ENCODE results near the gene CTCF.

CTCF gene

DNA sequence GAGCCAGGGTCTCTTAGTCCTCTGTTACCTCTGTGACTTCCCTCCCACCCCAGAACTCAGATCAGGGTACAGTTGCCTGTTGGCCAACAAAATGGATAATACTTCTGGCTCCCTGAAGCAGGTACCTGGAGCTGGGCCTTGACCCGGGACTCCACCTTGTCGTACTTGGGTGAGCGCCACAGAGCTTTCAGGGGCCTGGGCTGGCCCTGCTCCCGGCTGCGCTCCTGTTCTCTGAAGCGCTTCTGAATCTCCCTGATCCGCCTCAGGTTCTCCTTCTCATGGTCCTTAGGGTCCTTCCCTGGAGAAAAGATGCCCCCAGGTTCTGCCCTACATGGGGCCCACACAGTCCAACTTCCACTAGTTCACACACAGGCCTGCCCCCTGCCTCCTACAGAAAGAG, 102.5 kb downstream of the CTCF start:
- DNase-seq (ENCODE audit: low read depth in 2 of 2) = no peak

DNA sequence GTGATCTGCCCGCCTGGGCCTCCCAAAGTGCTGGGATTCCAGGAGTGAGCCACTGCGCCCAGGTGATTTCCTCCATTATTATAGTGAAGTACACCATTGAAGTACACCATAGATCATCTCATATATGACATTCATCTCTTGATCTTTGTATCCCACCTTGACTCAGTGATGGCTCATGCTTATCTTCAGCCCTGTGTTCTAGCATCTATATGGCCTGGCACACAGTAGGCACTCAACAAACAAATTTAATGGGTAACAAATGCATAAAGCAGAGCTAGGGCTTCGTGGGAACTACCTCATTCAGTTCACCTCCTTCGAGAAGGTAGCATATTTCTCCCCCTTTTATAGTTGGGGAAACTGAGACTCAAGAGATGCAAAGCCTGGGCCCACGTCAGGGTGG, 103.3 kb downstream of the CTCF start:
- no peak for DNase-seq (ENCODE audit: low read depth in 2 of 2)

DNA sequence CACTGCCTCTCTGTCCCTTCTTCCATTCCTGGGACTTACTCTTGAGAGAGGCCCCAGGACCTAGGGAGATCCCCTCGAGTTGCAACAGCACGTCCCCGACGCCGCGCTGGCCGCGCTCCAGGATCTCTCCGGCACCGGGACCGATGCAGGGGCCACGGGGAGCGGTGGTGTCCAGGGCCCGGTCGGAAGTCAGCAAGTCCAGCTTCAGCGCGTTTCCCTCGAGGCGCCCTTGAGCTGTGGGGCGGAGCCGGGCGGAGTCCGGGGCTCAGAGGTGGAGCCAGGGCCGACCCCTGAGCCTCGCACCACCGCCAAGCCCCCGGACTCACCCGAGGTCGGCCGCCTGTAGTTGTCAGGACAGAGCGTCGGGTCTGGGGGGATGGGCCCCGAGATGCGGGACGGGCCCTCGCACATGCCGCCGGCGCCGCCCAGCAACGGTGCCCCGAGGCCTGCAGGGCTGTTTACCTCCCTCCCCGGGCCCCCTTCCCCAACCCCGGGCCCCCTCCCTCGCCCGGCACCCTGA, 103.8 kb downstream of the CTCF start:
- DNase-seq (ENCODE audit: low read depth in 2 of 2) = no peak

DNA sequence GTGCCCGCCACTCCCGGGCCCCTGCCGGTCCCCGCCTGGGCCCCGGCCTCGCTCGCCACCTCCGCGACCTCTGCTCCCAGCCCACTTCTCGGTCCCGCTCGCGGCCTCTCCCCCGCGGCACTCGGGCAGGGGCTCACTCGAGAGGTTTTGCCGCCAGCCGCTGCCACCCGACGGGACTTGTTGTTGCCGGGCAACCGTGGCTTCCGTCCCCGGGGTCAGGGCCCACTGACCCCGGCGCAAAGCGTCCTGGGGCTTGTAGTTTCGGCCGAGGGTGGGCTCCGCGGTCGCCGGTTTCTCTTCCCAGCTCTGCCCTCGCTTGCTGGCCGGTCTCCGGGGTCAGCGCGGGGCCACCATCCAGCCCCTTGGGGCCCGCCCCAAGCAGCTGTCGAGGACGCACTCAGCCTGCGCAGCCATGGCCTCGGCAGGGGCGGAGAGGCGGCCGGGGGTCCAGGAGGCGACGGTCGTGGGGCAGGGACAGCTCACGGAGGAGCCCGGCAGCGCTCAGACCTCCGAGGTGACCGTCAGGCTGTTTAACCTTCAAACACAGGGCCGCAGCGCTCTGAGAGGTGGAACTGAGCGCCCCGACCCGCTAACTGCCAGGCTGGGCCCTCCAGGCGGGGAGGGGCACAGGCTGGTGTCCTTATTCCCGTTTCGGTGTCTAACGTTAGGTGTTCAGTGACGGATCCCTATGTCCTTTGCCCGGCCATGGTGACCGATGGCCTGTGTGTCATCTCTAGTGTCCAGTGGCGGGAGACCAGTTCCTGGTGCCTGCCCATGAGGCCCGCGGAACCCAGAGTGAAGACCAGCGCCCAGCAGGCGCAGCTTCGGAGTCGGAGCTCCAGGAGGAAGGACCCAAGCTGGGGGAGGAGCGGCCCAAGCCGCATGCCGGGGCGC, 104.5 kb downstream of the CTCF start, which contains the start of the genes C16orf86 and ENKD1:
Gene C16orf86 (plus strand): TSS at position 256 of the 894 bp plus-strand sequence. CDS start 157 bp downstream, at position 413.
Gene ENKD1 (minus strand): TSS at position 192 of the 894 bp plus-strand sequence. CDS start 308 bp downstream, outside the sequence.
- peak; percentile 64 to 77 for DNase-seq (ENCODE audit: low read depth in 2 of 2)

DNA sequence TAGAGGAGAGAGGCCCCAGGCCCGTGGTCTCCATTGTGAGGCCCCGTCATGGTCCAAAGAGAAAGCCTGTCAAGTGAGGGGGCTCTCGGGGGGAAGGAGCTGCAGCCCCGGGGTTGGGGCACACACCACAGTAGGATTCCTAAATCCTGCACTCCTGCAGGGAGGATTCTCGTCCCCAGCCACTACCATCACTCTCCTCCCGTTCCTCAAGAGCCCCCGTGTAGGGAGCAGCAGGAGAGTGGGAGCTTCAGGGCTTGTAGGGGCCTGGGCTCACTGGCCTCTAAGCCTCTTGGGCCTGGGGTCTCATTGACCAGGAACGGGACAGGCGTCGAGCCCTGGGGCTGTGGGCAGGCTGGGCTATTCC, 105.1 kb downstream of the CTCF start:
- no peak for DNase-seq (ENCODE audit: low read depth in 2 of 2)

DNA sequence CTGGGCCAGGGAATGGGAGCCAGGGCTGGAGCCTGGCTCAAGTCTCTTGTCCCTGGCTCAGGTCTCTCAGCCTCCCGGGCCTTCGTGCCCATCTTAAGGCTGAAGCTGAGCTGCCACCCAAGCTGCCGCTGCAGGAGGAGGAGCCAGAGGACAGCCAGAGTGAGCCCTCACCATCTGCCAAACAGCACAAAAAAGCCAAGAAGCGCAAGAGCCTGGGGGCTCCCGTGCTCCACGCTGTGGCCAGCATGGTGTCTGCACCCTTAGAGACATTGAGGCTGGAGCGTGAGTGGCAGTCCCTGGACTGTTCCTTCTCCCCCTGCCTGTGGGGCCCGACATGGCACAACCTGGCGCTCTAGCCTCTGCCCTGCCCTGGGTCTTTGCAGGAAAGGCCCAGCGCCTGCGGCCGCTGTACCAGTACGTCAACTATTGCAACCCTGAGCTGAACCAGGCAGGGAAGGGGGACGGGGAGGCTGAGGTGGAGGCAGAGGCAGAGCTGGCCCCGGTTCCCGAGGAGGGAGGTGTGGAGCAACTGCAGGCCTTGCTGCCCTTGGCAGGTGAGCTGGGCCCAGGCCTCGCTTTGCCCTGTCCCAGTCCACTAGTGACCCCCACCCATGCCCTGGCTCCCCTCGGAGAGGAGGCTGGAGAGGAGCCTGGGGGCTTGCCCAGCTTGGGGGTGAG, 105.6 kb downstream of the CTCF start:
- peak; percentile 77 to 80 for DNase-seq (ENCODE audit: low read depth in 2 of 2)

DNA sequence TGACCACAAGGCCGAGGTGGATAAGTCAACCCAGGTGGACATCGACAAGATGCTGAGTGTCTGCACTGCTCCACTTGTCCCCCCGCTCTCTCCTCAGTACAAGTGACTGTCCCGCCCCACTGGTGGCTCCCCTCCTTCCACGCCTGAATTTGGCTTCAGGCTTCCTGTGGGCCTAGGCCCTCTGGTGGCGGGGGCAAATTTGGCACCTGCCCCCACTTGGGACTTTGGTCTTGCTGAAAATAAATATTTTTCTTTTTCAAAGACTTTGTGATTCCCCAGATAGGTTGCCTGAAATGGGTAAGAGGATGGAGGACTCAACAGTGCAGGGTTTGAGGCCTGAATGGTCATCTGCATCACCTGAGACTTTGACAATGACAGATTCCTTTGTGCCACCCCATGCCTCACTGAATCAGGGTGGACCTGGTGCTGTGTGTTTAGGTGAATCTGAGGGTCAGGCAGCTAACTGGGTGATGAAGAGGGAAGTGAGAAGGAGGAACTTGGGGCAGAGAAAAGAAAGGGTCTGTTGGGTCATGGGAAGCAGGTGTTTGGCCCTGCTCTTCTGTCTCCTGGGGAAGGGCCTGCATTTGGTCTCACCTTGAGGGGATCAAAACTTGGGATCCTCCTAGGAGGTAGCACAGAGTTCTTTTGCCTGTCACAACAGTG, 106.3 kb downstream of the CTCF start:
- DNase-seq (ENCODE audit: low read depth in 2 of 2) = no peak

DNA sequence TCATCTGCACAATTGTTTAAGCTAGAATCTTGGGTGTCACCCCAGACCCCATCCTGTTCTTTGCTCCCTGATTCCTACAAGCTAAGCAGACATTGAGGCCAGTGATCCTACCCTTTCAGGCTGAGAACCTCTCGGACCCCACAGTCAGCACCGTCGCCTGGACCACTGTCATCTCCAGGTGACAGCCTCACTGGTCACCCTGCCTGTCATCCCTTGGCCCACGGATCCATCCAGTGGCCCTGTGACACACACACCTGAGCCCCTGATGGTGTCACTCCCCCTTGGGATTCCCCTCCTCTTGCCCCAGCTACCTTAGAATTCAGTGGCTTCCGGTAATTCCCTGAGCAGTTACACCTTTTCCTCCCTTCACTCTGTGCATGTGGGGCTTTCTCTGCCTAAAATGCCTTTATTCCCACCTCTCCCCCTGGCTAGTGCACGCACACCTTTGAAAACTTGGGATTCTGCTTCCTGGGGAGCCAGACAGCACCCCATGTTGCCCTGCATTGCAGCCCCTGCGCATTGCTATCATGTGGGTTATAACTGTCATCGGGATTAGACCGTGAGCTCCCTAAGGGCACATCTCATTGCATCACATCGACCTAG, 107.3 kb downstream of the CTCF start:
- no peak for DNase-seq (ENCODE audit: low read depth in 2 of 2)

DNA sequence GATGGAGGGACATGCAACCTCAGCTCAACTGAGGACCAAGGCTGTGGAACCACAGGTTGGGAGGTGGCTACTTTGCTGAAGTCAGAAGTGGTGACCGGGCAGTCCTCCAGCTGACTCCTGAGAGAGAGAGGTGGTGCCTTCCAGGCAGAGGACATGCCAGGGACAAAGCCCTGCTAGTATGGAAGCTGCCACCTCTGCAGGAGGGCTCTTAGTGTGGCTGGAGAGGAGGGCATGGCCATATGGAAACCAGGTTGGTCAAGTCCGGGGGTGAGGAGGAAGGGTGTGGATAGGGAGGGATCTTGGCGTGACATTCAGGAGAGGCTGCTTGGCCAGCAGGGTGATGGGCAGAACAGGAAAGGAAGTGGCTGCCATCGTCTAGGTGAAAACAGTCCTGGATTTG, 110.0 kb downstream of the CTCF start:
- no peak for DNase-seq (ENCODE audit: low read depth in 2 of 2)

DNA sequence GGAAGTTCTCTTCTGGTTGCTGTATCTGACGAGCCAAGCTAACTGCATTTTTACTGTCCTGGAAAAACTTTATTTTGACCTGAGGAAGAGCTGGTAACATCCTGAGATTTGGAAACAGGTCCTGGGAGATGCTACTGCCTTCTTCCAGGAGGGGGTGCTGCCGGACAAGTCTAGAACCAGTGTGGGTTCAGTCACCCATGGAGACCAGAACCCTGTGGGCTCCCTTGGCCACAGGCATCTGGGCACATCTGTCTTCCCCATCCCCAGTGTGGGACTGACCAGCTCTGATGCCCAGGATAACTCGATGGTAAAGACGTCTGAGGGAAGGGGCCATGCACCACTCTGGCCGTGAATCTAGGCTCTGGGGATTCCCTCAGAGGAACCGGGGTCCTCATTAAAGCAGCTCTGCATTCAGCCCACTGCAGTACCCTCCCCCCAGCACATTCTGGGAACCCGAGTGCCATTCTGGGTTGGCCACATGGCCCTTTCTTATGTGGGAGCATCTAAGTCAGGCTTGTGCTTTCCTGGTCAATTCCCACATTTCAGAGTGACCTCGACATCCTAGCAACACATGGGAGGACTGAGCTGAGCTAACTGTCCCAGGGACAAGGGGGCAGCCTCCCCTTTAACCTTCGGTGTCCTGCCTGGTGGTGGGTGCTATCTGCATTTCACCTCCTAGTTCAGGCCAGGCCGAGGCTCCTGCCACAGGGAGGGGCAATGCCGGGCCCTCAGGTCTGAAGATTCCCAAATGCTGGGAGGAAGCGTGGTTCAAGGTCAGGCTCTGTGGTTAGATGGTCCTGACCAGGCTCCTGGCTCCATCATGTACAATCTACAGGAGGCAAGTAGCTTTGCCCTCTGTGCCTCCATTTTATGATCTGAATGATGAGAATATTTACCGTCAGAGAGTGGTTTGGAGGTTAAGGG, 110.7 kb downstream of the CTCF start:
- DNase-seq (ENCODE audit: low read depth in 2 of 2) = peak in 1 of 2 donors; percentile 43

DNA sequence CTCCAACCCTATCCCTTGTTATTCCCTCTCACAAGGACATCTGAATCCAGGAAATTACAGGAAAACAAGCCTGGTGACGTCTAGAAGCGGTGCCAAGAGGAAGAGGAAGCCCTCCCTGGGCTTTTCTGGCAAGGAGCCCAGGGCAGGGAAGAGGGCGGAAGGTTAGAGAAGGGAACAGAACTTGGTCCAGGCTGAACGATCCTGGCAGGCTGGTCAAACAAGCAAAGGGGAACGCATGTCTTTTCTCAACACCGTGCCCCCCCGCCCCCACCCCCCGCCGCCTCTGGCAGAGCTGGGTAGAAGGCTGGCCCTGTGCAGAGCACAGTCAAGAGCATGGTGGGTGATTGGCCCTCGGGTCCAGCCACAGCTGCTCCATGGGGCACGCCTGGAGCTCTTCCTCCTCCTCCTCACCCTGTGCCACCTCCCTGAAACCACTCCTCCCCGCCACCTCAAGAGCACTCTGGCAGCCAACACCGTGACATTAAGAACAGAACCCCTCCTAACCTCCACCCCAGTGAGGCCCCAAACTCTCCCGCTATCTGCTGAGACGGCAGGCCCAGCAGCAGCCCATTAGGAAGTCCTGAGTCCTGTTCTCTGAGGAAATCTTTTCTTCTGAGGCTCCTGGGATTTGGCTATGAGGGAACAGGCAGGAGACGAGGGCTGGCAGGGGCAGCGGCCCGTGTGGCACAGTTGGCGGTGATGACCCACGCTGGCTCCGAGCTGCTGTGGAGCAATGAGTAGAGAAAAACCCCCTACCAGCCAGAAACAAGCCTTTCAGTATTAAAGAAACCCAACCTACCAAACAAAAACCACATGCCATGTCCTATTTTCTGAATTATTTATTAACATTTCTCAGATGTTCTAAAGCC, 111.6 kb downstream of the CTCF start:
- DNase-seq (ENCODE audit: low read depth in 2 of 2) = no peak

DNA sequence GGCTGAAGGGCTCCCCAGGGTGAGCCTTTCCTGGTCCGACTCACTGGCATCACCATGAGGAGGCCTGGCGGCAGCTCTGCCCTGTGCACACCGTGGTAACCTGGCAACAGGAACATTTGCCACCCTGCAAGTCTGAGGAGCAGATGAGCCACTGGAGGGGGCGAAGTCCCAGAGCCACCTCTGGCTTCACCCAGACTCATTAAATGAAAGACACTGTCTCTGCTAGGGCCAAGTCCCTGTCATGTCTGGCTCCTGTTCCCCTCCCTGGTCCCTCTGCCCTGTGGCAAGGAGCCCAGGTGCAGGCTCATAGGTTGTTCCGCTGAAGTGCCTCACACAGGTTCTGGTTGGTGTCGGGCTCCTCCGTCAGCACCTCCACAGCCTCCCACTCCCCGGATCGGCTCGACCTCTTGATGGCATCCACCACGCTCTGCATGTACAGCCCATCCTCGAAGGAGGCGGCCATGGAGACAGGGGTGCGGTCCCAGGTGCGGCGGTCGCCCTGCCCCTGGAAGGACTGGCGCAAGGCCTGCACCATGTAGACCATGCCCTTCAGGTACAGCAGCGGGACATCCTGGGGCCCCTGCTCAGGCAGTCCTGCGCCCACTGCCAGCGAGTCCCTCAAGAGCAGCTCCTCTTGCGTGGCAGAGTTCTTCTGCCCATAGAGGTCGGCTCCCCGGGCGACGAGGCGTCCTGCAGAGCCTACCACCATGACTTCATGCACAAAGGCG, 112.7 kb downstream of the CTCF start:
- no peak for DNase-seq (ENCODE audit: low read depth in 2 of 2)

DNA sequence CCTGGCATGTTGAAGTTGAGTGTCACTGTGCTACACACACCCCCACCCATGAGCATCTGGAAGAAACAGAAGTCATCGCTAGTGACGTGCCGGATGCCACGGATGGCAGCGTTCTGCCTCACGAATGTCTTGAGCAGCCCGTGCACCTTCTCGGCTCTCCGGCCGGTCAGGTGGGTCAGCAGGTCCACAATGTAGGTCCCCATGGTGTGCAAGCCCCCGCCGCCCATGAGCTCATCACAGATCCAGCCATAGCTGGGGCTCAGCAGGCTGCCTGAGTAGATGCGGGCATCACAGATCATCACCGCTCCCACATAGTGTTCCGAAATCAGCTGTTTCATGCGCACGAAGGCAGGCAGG, 113.2 kb downstream of the CTCF start:
- no peak for DNase-seq (ENCODE audit: low read depth in 2 of 2)

DNA sequence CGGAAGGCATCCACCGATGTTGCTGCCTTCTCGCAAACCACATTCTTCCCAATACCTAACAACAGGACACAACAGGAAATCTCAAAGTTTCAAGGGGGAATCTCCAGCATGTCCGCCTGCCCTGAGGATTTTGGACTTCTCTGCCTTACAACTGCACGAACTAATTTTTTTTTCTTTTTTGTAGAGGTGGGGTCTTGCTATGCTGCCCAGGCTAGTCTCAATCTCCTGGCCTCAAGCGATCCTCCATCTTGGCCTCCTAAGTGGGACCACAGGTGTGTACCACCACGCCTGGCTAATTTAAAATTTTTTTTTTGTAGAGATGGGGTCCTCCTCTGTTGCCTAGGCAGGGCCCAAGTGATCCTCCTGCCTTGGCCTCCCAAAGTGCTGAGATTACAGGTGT, 113.7 kb downstream of the CTCF start:
- no peak for DNase-seq (ENCODE audit: low read depth in 2 of 2)

DNA sequence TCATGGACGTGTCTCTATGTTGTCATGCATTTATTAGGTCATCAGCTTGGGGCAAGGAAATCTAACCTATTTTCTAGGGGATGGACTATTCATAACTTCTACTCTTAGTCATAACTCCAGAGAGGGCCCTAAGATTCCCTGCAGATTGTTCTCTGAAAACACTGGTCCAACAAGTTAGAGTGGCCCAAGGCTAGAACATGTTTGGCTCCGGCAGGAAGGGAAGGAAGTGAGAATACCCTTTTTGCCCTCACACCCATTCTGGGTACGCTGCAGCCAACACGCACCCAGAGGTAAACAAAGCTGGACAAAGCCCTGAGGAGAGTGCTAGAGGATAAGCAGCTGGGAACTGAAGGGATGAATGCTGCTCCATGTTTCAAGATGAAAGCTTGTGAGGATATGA, 114.2 kb downstream of the CTCF start:
- DNase-seq (ENCODE audit: low read depth in 2 of 2) = no peak

DNA sequence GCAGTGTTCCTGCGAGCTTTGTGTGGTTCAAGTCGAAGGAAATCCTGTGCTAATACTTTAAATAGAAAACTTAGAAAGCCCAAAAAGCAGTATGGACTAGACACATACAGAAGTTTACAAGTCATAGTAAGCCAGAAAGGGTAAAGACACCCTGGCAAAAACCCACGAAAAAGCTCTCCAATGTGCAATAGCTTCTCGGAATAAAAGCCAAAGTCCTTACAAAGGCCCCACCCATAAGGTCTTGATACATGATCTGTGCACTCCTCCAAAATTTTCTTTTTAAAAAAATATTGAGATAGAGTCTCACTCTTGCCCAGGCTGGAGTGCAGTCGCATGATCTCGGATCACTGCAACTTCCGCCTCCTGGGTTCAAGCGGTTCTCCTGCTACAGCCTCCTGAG, 114.6 kb downstream of the CTCF start:
- no peak for DNase-seq (ENCODE audit: low read depth in 2 of 2)

DNA sequence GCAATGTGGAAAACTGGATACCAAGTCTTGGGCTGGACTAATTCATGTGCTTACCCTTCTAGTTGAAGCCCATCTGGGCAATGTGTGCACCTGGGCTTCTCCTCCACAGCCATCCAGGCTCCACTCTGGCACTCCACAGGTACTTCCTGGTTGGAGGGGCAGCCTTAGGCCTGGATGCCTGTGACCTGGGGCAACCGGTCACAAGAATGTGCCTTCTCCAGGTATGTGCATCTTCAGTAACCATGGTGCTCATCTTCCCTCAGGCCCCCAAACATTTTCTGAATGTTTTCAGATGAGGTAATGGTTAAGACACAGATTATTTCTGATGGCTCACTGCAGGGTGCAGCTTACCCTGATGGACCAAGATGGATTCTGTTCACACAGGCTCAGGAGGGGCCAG, 115.4 kb downstream of the CTCF start:
- DNase-seq (ENCODE audit: low read depth in 2 of 2) = no peak

DNA sequence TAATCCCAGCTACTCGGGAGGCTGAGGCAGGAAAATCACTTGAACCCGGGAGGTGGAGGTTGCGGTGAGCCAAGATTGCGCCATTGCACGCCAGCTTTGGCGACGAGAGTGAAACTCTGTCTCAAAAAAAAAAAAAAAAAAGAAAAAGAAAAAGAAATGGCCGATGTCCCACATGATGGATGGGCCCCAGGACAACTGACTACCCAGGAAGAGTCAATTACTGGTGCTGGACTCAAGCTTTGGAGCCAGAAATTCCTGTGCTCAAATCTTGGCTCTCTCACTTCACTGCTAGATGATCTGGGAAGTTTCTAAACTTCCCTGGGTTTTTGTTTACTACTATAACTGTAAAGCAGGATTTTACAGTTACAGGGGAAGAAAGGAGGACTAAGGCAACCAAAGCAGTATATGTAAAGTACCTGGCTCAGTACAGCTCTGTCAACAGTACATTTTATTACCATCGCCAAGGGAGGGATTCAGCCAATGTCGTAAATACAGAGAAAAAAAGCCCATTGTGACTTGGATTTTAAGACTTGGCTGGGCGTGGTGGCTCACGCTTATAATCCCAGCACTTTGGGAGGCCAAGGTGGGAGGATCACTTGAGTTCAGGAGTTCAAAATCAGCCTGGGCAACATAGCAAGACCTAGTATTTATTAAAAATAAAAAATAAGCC, 116.2 kb downstream of the CTCF start:
- DNase-seq (ENCODE audit: low read depth in 2 of 2) = no peak

Data from stimulated activated CD4-positive, alpha-beta T cell treated with anti-CD3 and anti-CD28 coated beads, Interleukin-15, amount 100 ng/mL, for 48 hours (primary cell).